K562 (cell line): ENCODE measurements around the gene ALG9. TPM values are rescaled to one million over a fixed set of nuclear protein-coding genes. Genes with fewer than 3 reads are reported as not detected.

Experiments
- ATAC-seq: fragments of 200-7000 bp; cut with Tn5 transposase; 3 replicates; pipeline ENCODE4 v1.9.1; 2020; ENCODE audit warnings: moderate library complexity
- BruUV-seq: library from RNA; stranded (reverse); fragments of 400-500 nt; replicated peaks from 2 replicates; lab custom pipeline; 2021; lab: Mats Ljungman, UMichigan
- CTCF ChIA-PET: fragments of 300-600 bp; formaldehyde crosslinking; extraction: SDS; loops from one replicate; lab custom pipeline; 2021; ENCODE audit warnings: low intra/inter-chr PET ratio; lab: Yijun Ruan, JAX
- POLR2A ChIA-PET: fragments of 300-600, 350-650 bp; sonication (Branson Sonifier 250); formaldehyde crosslinking; extraction: SDS; loops from one replicate; lab custom pipeline; 2021; ENCODE audit warnings: antibody characterized with exemption, inconsistent platforms; lab: Yijun Ruan, JAX
- DNase-seq, 4 experiments: peaks; one replicate each; pipeline versions ENCODE4 v3.0.0 to v3.0.0-alpha.2; 2011 to 2018; ENCODE audit warnings: low spot score in 3 of 4, mixed read lengths in 3 of 4; ENCODE audit errors: extremely low read depth in 1 of 4
- FAIRE-seq: peaks from 2 replicates; lab custom pipeline; 2011; peaks lifted over from hg19 to GRCh38; lab: Jason Lieb, UNC
- H2AFZ ChIP-seq: 2 replicates; pipeline ENCODE4 v1.6.0; 2011; ENCODE audit warnings: low read depth, low read length, control low read depth, inconsistent platforms
- H3K27ac ChIP-seq: fragments of 200-600 bp; 3 replicates; pipeline ENCODE4 v1.8.0; 2011; ENCODE audit warnings: low read depth, mild to moderate bottlenecking, control low read depth, inconsistent platforms, low read length, moderate library complexity, mixed read lengths; ENCODE audit errors: extremely low read depth
- H3K27me3 ChIP-seq, 2 experiments: fragments of 300-600 bp in 1 of 2; 2 replicates in 1 of 2; 3 replicates in 1 of 2; pipeline versions ENCODE4 v1.6.0 to v1.8.0; 2011; ENCODE audit warnings: inconsistent platforms in 2 of 2, low read length in 2 of 2, mild to moderate bottlenecking in 1 of 2, mixed read lengths in 1 of 2, moderate library complexity in 1 of 2; ENCODE audit not compliant: control insufficient read depth in 2 of 2, insufficient read depth in 2 of 2
- H3K36me3 ChIP-seq: fragments of 300-600 bp; 3 replicates; pipeline ENCODE4 v1.8.0; 2011; ENCODE audit warnings: mild to moderate bottlenecking, low read length, inconsistent platforms; ENCODE audit not compliant: control insufficient read depth, insufficient read depth
- H3K4me1 ChIP-seq, 2 experiments: fragments of 200-600 bp in 1 of 2; replicated peaks in 1 of 2; 2 replicates in 1 of 2; 3 replicates in 1 of 2; pipeline versions ENCODE4 v1.5.1 to v1.8.0; 2011; ENCODE audit warnings: inconsistent platforms in 2 of 2, low read length in 2 of 2, mild to moderate bottlenecking in 1 of 2, mixed read lengths in 1 of 2, moderate library complexity in 1 of 2; ENCODE audit not compliant: control insufficient read depth in 2 of 2, insufficient read depth in 2 of 2
- H3K4me2 ChIP-seq: 2 replicates; pipeline ENCODE4 v1.6.1; 2011; ENCODE audit warnings: low read length, control low read depth, inconsistent platforms, mixed read lengths; ENCODE audit not compliant: insufficient read depth
- H3K4me3 ChIP-seq: fragments of 200-600 bp; sonication (generic), shearing (Covaris generic); 2 replicates; pipeline ENCODE4 v1.5.1; 2016; ENCODE audit warnings: control low read depth, inconsistent platforms
- H3K79me2 ChIP-seq: fragments of 200-600 bp; 3 replicates; pipeline ENCODE4 v1.8.0; 2011; ENCODE audit warnings: low read length, inconsistent platforms; ENCODE audit not compliant: control insufficient read depth, insufficient read depth
- H3K9ac ChIP-seq, 2 experiments: 2 replicates each; pipeline versions ENCODE4 v1.6.0 to v1.6.1; 2011; ENCODE audit warnings: low read depth in 2 of 2, low read length in 2 of 2, control low read depth in 1 of 2, inconsistent platforms in 1 of 2, mild to moderate bottlenecking in 1 of 2, mixed read lengths in 1 of 2; ENCODE audit not compliant: insufficient read depth in 1 of 2
- H3K9me1 ChIP-seq: one replicate; pipeline ENCODE4 v1.6.0; 2011; ENCODE audit warnings: inconsistent platforms, mild to moderate bottlenecking, low read length, moderate library complexity; ENCODE audit not compliant: control insufficient read depth, insufficient read depth
- H3K9me3 ChIP-seq: replicated peaks from 2 replicates; pipeline ENCODE4 v1.5.1; 2011; ENCODE audit warnings: low read depth, low read length, inconsistent platforms; ENCODE audit not compliant: control insufficient read depth, insufficient read depth
- H4K20me1 ChIP-seq: replicated peaks from 2 replicates; pipeline ENCODE4 v1.6.1; 2011; ENCODE audit warnings: low read length, inconsistent platforms, mixed read lengths; ENCODE audit not compliant: control insufficient read depth, insufficient read depth
- ARNT ChIP-seq, 2 experiments: fragments of 450-650 bp; IDR thresholded peaks; 2 replicates each; pipeline ENCODE4 v1.6.1; 2016; ENCODE audit warnings: mild to moderate bottlenecking in 1 of 2
- CCNT2 ChIP-seq: IDR thresholded peaks from 2 replicates; pipeline ENCODE4 v1.6.1; 2011; ENCODE audit warnings: borderline replicate concordance, low read depth, mild to moderate bottlenecking, moderate library complexity, mixed read lengths, low read length; ENCODE audit not compliant: insufficient read length; ENCODE audit errors: extremely low read depth
- E2F6 ChIP-seq, 2 experiments: IDR thresholded peaks; 2 replicates each; pipeline ENCODE4 v1.6.1; 2011; ENCODE audit warnings: borderline replicate concordance in 1 of 2, control low read depth in 1 of 2, low read depth in 1 of 2, low read length in 1 of 2, mild to moderate bottlenecking in 1 of 2, mixed read lengths in 1 of 2, moderate library complexity in 1 of 2; ENCODE audit not compliant: insufficient read depth in 1 of 2, insufficient read length in 1 of 2, poor library complexity in 1 of 2, severe bottlenecking in 1 of 2; ENCODE audit errors: extremely low read depth in 1 of 2
- FOXK2 ChIP-seq, 2 experiments: fragments of 450-650 bp; IDR thresholded peaks in 1 of 2; conservative IDR thresholded peaks in 1 of 2; 2 replicates each; pipeline ENCODE4 v1.6.1; 2016; ENCODE audit warnings: low read depth in 2 of 2, mild to moderate bottlenecking in 1 of 2
- GABPB2 ChIP-seq: fragments of 250-450 bp; sonication (Bioruptor Pico); conservative IDR thresholded peaks from 2 replicates; pipeline ENCODE4 v1.5.1; 2021; ENCODE audit warnings: mild to moderate bottlenecking
- GATAD2A ChIP-seq: fragments of 450-650 bp; IDR thresholded peaks from 2 replicates; pipeline ENCODE4 v1.6.1; 2017
- HDAC1 ChIP-seq, 2 experiments: fragments of 450-650 bp; IDR thresholded peaks; 2 replicates each; pipeline ENCODE4 v1.6.1; 2016 to 2017; ENCODE audit warnings: inconsistent platforms in 1 of 2, mild to moderate bottlenecking in 1 of 2, moderate library complexity in 1 of 2
- HNRNPL ChIP-seq: fragments of 200-400 bp; formaldehyde crosslinking; IDR thresholded peaks from 2 replicates; pipeline ENCODE4 v1.6.1; 2017; ENCODE audit warnings: low read depth, mild to moderate bottlenecking, low read length
- HNRNPUL1 ChIP-seq: fragments of 200-400 bp; formaldehyde crosslinking; IDR thresholded peaks from 2 replicates; pipeline ENCODE4 v1.6.1; 2017; ENCODE audit warnings: low read length
- ID3 ChIP-seq, 2 experiments: fragments of 250-450 bp in 1 of 2; fragments of 450-650 bp in 1 of 2; sonication (Bioruptor Pico) in 1 of 2; IDR thresholded peaks; 2 replicates each; pipeline versions ENCODE4 v1.6.1 to v1.8.0; 2016 to 2021; ENCODE audit warnings: mild to moderate bottlenecking in 2 of 2, moderate library complexity in 2 of 2, missing compliant biosample characterization in 1 of 2, missing genetic modification characterization in 1 of 2
- POLR2B ChIP-seq: fragments of 450-650 bp; IDR thresholded peaks from 2 replicates; pipeline ENCODE4 v1.6.1; 2018; ENCODE audit warnings: low read depth; ENCODE audit not compliant: partially characterized antibody
- U2AF1 ChIP-seq: fragments of 200-400 bp; formaldehyde crosslinking; optimal IDR thresholded peaks from 2 replicates; pipeline ENCODE3; 2017; ENCODE audit warnings: mild to moderate bottlenecking, low read depth, low read length, moderate library complexity
- ZFP91 ChIP-seq: sonication (generic); formaldehyde crosslinking; IDR thresholded peaks from 2 replicates; pipeline ENCODE4 v1.8.0; 2022; ENCODE audit warnings: mild to moderate bottlenecking, missing genetic modification reagents
- WGBS: fragments of 100-300 bp; shearing (Covaris generic); methylation state at CpG from one replicate; pipeline ENCODE4 v1.1.6; 2016; ENCODE audit warnings: low coverage, mixed read lengths; ENCODE audit not compliant: insufficient coverage; ENCODE audit errors: missing lambda C conversion rate; 5-methylcytosine and 5-hydroxymethylcytosine counted together
- in situ Hi-C: fragments of 300-500 bp; cut with MboI; formaldehyde crosslinking; loops from 4 replicates; pipeline ENCODE4 v1.15.0; 2018; ENCODE audit warnings: inconsistent platforms, mixed read lengths
- intact Hi-C: fragments of 100-400 bp; cut with micrococcal nuclease; formaldehyde crosslinking; loops from 2 replicates; pipeline ENCODE4 v1.14.2; 2022
- polyA plus RNA-seq, 8 experiments: library from polyadenylated mRNA; depleted of rRNA in 4 of 8; stranded (reverse) in 5 of 8; unstranded in 3 of 8; fragments of >200 nt; fragmentation: Nextera tagmentation in 2 of 8; fragmentation: Illumina TruSeq in 1 of 8; extraction: Ambion mirVana in 2 of 8; extraction: Trizol in 1 of 8; gene quantifications; 2 replicates each; pipeline versions ENCODE4 v1.2.1 to v1.2.3, GENCODE V29; 2011 to 2014; ENCODE audit warnings: inconsistent platforms in 1 of 8, missing spikeins in 1 of 8
- total RNA-seq, 7 experiments: library from RNA; depleted of rRNA in 6 of 7; stranded (reverse); fragments of >200 nt in 6 of 7; fragmentation: Illumina TruSeq in 2 of 7; extraction: Trizol in 2 of 7; gene quantifications; 2 replicates each; pipeline versions ENCODE4 v1.2.1 to v1.2.3, GENCODE V29; 2011 to 2021; ENCODE audit warnings: low replicate concordance in 1 of 7

ALG9 gene
- total and polyA plus RNA-seq, 9 of the 15 experiments (the other 6 are each of a cell fraction or from before 2014, with no cell fraction given): 11.5 to 40.5 (median 24.9) TPM

DNA sequence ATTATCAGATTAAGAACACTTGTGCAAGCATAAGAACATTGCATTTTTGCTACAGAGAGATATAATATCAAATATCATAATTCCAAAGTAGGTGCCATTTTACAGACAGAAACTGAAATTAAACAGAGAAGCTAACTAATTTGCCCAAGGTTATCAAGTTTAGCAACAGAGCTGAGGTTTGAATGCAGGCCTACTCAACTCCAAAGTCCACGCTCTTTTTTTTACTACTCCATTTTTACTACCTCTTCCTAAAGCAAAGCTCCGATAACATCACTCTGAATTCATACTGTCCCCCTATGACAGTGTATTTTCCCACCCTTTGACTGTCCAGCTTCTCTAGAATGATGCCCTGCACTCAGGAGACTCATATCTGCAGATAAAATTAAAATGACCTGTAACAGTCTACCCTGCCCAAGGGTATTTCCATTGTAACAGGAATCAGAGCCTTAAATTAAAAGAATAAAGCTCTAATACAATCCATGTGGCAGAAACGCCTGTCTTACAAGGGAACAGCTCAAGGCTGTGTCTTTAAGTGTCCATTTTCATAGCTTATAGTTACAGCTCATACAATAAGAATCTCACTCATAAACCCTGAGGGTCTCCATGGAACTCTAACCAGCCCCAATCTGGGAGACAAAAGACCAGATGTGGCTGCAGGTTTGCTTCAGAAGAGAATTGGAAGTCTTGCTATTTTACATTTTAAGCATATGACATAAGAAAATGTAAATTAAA lies 36.8 kb downstream of the ALG9 start:
- POLR2A ChIA-PET: no interaction called here
- 62% methylated on average over 3 of the region's 3 CpGs for WGBS

More for the DNA sequence above, 36.8 kb downstream of the ALG9 start:
- no TSS peak for BruUV-seq
- TF ChIP-seq GABPB2 (no peak), ARNT (IDR thresholded peaks at IDR 0.05) (no peak), E2F6 (IDR thresholded peaks at IDR 0.05; ENCODE audit: borderline replicate concordance in 1 of 2, extremely low read depth in 1 of 2, insufficient read depth in 1 of 2, insufficient read length in 1 of 2, low read depth in 1 of 2, low read length in 1 of 2, poor library complexity in 1 of 2, severe bottlenecking in 1 of 2) (no peak), GATAD2A (no peak), HNRNPUL1 (no peak), U2AF1 (no peak), FOXK2 (conservative IDR thresholded peaks at IDR 0.05 in 1 of 2, IDR thresholded peaks at IDR 0.05 in 1 of 2; ENCODE audit: low read depth in 2 of 2) (no peak), POLR2B (no peak), ID3 (CRISPR knock-in tag; IDR thresholded peaks at IDR 0.05) (no peak), ID3 (tag; IDR thresholded peaks at IDR 0.05) (no peak), ZFP91 (CRISPR knock-in tag) (no peak), HNRNPL (no peak), HDAC1 (IDR thresholded peaks at IDR 0.05) (no peak), CCNT2 (no peak)
- TF ChIP-seq, all 486 proteins: peak for 0
- no peak for DNase-seq
- Histone ChIP-seq H3K9me3 (no peaks in the 10 kb centered on the region), H3K4me3 (no peak overlapping the region), H3K9ac (no peak overlapping the region), H3K4me2 (no peak overlapping the region), H2AFZ (no peak overlapping the region), H3K4me1 (no peaks in the 10 kb centered on the region), H3K27me3 (no peaks in the 10 kb centered on the region), H3K9me1 (no peaks in the 10 kb centered on the region), H3K27ac (no peak overlapping the region), H3K36me3 (peaks cover 24% of the 10 kb centered on the region; the same call in 2 of the 3 replicates), H3K79me2 (no peaks in the 10 kb centered on the region), H4K20me1 (no peaks in the 10 kb centered on the region)
- CTCF ChIA-PET: interaction anchor here (1.4 kb wide), 2 partner anchors 248 to 270 kb away, joined by 4 to 6 read pairs; no protein-coding TSS in a partner anchor
- FAIRE-seq: no peak
- in situ Hi-C loops (no loop called here), intact Hi-C loops (no loop called here)
- ATAC-seq: no peak
